HG03439 (cell line): Measurements from ENCODE around the gene ANKS1B.
A peak's percentile ranks its signal among the peaks of the same experiment; 100 is the strongest.

Experiments used
- ATAC-seq: cut with Tn5 transposase; IDR thresholded peaks from one replicate; pipeline ENCODE4 v1.9.1; 2021; ENCODE audit warnings: mild to moderate bottlenecking, moderate library complexity; ENCODE audit not compliant: unreplicated experiment

ANKS1B gene

DNA sequence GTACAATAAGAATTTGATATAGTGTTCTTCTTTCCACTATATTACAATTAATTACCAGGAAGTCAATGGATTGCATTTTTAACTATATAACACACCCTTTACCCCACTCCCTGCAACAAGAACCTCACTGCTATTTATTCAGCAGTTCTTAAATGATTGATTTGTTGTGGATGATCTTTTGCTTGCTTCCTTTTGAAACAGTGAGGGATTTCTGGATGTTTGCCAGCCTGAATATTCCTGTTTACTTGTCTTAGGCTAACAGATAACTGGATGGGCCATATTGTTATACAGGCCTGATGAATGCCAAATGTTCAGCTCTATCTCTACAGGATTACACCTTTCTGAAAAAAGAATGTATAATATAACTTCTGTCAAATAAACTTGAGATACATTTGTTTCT lies 842.1 kb downstream of the ANKS1B start:
- ATAC-seq, result no peak

GRCh38 chr12:99140017-99140720 lies 844.6 kb downstream of the ANKS1B start:
- no peak for ATAC-seq

DNA sequence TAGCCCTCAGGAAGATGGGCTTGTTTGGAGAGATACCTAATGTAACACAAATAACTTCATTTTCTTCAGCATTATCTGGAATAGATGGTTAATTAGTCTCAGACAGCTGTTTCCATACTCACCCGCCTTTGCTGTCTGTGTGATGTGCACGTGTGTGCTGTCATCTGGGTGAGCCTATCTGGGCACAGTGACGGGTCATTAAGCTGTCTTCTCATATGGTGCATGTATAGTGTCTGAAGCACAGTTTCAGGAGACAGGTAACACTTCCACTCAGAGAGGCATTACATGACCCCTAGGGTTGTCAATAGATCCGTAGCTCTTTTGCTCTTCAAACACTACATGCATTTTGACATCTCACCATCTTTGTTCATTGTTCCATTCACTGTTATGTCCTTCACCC lies 846.3 kb downstream of the ANKS1B start:
- ATAC-seq, result no peak

DNA sequence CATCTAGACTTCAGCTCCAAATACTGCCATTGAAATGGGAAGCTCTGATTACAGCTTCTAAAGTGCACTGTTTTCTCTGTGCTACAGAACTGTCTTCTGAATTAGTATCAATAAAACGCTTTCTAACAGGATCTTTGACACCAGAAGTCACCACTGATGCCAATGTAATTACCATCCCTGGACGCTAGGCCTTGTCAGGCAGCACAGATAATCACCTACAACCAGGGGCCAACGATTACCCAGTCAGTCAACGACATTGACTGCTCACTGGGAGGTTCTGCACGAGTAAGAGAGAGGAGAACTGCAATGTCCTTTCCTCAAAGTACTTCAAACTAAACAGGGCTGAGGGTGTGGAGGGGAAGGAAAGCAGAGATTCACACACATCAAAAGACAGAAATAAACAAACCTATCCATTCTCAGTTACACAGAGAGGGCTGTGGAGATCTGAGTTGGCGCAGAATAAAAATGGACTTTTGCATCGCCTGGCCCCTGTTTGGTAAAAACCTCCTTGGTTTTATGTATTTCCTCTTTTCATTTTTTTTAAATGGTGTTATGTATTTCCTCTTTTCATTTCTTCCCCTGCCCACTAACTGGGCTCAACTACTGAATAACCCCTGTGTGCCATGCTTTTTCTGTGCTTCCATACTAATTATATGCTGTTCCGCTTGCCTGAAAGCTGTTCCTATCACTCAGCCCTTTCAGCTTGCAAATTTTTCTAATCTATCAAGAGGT lies 847.4 kb downstream of the ANKS1B start:
- ATAC-seq, result no peak

- no peak for ATAC-seq
Measured at GRCh38 chr12:99136516-99136915, 848.2 kb downstream of the ANKS1B start.

- no peak for ATAC-seq
Measured at GRCh38 chr12:99135376-99135775, 849.4 kb downstream of the ANKS1B start.

- no peak for ATAC-seq
Measured at GRCh38 chr12:99133401-99133800, 851.3 kb downstream of the ANKS1B start.

- ATAC-seq, result no peak
Measured at GRCh38 chr12:99131751-99132199, 853.0 kb downstream of the ANKS1B start.

DNA sequence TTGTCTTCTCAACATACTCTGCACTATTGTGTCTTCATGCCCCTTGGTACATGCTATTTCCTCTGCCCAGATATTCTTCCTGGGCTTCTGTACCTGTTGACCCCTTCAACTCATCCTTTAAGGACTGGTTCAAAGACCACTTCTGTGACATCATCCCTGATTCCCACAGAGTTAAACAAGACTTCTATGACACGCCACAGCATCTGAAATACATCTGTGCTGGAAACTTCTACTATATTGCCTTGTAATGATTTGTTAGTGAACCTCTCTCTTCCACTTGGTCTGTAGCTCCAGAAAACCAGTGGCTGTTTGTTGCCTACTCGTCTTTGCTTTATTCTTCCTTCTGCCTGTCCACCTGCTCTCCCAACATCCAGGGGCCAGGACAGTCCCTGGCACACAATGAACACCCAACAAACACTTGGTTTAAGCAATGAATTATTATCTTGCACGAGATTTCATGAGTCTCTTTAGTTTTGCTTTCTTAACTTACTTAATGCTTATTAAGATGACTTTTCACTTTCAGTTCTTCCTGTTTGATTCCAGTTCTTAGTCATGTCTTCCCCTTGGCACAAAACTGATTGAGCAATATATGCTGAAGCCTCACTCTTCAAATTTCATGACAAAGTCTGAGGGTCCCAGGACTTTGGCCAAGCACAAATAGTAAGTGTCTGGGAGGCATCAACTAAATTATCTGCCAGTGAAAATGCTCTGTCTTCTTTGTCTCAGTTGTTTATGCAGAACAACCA lies 853.8 kb downstream of the ANKS1B start:
- ATAC-seq, result peak; percentile 94

GRCh38 chr12:99128246-99128802 lies 856.4 kb downstream of the ANKS1B start:
- no peak for ATAC-seq

GRCh38 chr12:99122959-99123358 lies 861.8 kb downstream of the ANKS1B start:
- ATAC-seq, result no peak

DNA sequence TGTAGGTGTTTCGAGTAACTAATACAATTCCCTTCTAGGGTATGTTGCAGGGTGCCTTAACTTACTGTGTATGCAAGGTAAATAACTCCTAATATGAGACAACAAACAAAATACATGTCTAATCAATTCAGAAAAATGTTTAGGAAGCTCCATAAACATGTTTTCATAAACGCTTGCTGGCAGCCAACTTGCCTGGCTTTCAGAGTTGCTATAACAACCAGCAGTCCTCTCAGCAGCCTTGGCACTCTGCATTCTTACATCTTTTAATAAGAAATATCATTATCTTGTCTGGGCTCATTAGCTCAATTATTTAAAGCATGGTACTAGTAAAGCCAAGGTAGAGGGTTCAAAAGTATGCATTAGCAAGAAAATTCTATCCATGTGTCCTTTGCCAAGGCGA lies 862.2 kb downstream of the ANKS1B start:
- ATAC-seq, result no peak

DNA sequence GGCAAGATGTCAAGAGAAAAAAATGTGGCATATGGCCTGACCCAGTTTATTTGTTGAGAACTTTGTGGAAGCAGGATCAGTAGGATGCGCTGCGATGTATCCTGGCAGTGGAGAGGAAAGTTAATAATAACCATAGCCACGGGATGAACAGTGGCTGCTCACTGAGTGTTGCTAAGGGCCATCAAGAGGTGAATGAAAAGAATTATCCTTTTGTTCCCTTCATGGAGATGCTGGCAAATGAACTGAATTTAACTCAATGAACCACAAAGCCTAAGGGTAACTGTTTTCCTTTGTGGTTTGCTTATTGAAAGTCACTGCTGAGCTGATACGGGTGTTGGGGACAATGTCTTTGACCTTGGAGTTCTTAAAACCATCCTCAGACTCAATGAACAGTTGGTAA lies 863.2 kb downstream of the ANKS1B start:
- no peak for ATAC-seq

GRCh38 chr12:99119943-99120342 lies 864.8 kb downstream of the ANKS1B start:
- no peak for ATAC-seq

- no peak for ATAC-seq
Measured at GRCh38 chr12:99119449-99119848, 865.3 kb downstream of the ANKS1B start.

GRCh38 chr12:99111600-99111999 lies 873.1 kb downstream of the ANKS1B start:
- no peak for ATAC-seq

GRCh38 chr12:99110868-99111267 lies 873.9 kb downstream of the ANKS1B start:
- ATAC-seq, result no peak

GRCh38 chr12:99110212-99110611 lies 874.5 kb downstream of the ANKS1B start:
- no peak for ATAC-seq

- no peak for ATAC-seq
Measured at GRCh38 chr12:99108924-99109323, 875.8 kb downstream of the ANKS1B start.

DNA sequence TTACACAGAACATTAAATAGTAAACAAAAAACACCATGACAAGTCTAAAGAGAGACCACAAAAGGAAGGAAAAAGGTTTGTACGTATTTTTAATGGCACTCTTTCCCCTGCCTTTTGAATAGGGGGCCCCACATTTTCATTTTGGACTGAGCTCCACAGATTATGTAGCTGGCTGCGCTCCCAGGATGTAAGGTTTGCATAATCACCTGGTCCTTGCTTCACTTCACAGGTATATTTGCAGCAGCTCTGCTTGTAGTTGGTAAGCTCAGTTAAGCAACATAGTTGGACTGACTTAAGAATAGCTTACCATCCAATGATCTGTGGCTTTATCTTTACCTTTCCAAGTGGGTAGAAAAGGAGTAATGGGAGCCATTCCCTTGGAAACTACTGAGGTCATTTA lies 885.0 kb downstream of the ANKS1B start:
- no peak for ATAC-seq

DNA sequence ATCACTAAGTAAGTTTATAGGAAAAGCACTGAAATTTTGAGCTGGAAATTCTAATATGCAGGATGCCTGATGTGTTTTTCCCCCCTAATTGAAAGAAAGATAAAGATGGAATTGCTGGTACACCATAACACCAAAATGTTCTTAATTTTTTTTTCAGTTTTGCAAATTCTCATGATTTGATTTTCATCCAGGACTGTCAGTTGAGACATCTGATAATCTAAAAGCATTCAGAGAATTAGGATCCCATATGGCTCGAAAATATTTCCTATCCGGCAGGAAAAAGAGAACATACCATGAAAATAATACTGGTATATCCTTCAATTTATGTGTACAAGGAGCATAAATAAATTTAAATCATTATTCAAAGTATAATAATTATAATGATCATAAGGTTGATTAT lies 887.6 kb downstream of the ANKS1B start:
- ATAC-seq, result no peak
